Mesendoderm (in vitro differentiated cells): ENCODE measurements around the gene HSBP1.

Source experiments
- DNase-seq: peaks from one replicate; pipeline ENCODE4 v3.0.0; 2013
- H2AK5ac ChIP-seq: 2 replicates; pipeline ENCODE4 v1.6.1; 2013; ENCODE audit warnings: low read length, inconsistent platforms
- H2BK120ac ChIP-seq: 2 replicates; pipeline ENCODE4 v1.6.1; 2013; ENCODE audit warnings: low read depth, mild to moderate bottlenecking, low read length, moderate library complexity, mixed read lengths
- H2BK15ac ChIP-seq: replicated peaks from 2 replicates; pipeline ENCODE4 v1.6.1; 2013; ENCODE audit warnings: low read depth, mild to moderate bottlenecking, moderate library complexity
- H2BK5ac ChIP-seq: 2 replicates; pipeline ENCODE4 v1.6.1; 2013; ENCODE audit warnings: low read length, inconsistent platforms
- H3K18ac ChIP-seq: 2 replicates; pipeline ENCODE4 v1.6.1; 2013; ENCODE audit warnings: mild to moderate bottlenecking, low read length, mixed read lengths
- H3K23ac ChIP-seq: one replicate; pipeline ENCODE4 v1.6.1; 2013; ENCODE audit warnings: low read length
- H3K27ac ChIP-seq: 2 replicates; pipeline ENCODE4 v1.5.1; 2013; ENCODE audit warnings: low read depth, mild to moderate bottlenecking, inconsistent platforms, low read length, moderate library complexity
- H3K27me3 ChIP-seq: 2 replicates; pipeline ENCODE4 v1.6.1; 2013; ENCODE audit warnings: low read length, control low read depth, mild to moderate bottlenecking, inconsistent platforms; ENCODE audit not compliant: insufficient read depth, poor library complexity
- H3K36me3 ChIP-seq: 2 replicates; pipeline ENCODE4 v1.6.1; 2013; ENCODE audit warnings: low read length, inconsistent platforms; ENCODE audit not compliant: control insufficient read depth, insufficient read depth
- H3K4ac ChIP-seq: one replicate; pipeline ENCODE4 v1.6.1; 2013; ENCODE audit warnings: low read depth, mild to moderate bottlenecking, low read length, moderate library complexity
- H3K4me1 ChIP-seq: 2 replicates; pipeline ENCODE4 v1.6.1; 2013; ENCODE audit warnings: low read depth, low read length, inconsistent platforms; ENCODE audit not compliant: control insufficient read depth
- H3K4me2 ChIP-seq: 2 replicates; pipeline ENCODE4 v1.6.1; 2013; ENCODE audit warnings: low read length
- H3K4me3 ChIP-seq: 2 replicates; pipeline ENCODE4 v1.5.1; 2013; ENCODE audit warnings: mild to moderate bottlenecking, low read length
- H3K56ac ChIP-seq: one replicate; pipeline ENCODE4 v1.6.1; 2013; ENCODE audit warnings: low read length
- H3K79me1 ChIP-seq: 2 replicates; pipeline ENCODE4 v1.6.1; 2013; ENCODE audit warnings: low read length, inconsistent platforms
- H3K79me2 ChIP-seq: 2 replicates; pipeline ENCODE4 v1.6.1; 2013; ENCODE audit warnings: mild to moderate bottlenecking, low read length; ENCODE audit not compliant: control insufficient read depth, insufficient read depth
- H3K9ac ChIP-seq: 2 replicates; pipeline ENCODE4 v1.6.1; 2013; ENCODE audit warnings: low read length, inconsistent platforms
- H4K5ac ChIP-seq: one replicate; pipeline ENCODE4 v1.6.1; 2013; ENCODE audit warnings: low read length
- H4K8ac ChIP-seq: one replicate; pipeline ENCODE4 v1.6.1; 2013; ENCODE audit warnings: low read depth, mild to moderate bottlenecking, control low read depth, low read length, moderate library complexity
- WGBS: extraction: QIAGEN DNeasy Blood & Tissue Kit; methylation state at CpG from one replicate; pipeline ENCODE4 v1.1.7; 2013; ENCODE audit warnings: low lambda C conversion rate, missing lambda C conversion rate; ENCODE audit not compliant: insufficient coverage; ENCODE audit errors: extremely low coverage; 5-methylcytosine and 5-hydroxymethylcytosine counted together

The HSBP1 gene

DNA sequence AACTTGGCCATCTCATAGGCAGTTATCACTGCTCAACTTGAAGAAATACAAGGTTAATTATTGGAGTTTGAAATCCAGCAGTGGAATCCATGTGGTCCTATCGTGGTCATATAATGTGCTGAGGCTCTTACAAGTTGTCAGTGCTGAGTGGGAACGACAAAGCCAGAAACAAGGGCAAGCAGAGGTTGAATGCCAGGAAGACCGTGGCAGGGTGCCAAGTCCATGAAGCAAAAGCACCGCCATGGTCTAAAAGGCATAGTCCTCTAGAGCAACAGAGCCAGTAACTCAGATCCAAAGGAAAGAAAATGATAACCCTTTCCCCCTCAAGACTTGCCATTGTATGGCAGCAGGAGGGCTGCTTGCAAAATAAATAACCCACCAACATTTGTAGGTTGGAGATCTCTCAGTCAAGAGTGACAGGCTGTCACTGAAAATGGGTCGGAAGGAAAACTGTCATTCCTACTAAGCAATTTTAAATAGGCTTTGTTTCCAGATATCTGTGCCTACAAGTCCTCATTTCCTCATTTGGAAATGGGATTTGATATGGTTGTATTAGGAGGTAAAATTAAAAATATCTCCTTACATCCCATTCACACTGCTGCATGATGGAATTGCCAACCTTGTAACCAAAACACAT lies 36.4 kb upstream of the HSBP1 start:
- H3K56ac ChIP-seq = no peak overlapping the region
- H3K4me2 ChIP-seq = no peak overlapping the region
- no peak overlapping the region for H2BK5ac ChIP-seq
- H4K8ac ChIP-seq = no peak overlapping the region
- no peak overlapping the region for H2AK5ac ChIP-seq
- no peak overlapping the region for H2BK120ac ChIP-seq
- no peaks in the 10 kb centered on the region for H3K27me3 ChIP-seq
- peaks cover 16% of the 10 kb centered on the region for H3K4me1 ChIP-seq
- H3K9ac ChIP-seq = no peak overlapping the region
- H2BK15ac ChIP-seq = no peak overlapping the region
- no CpG with 5 or more reads among the region's 5 CpGs for WGBS
- H3K36me3 ChIP-seq = no peaks in the 10 kb centered on the region
- H3K27ac ChIP-seq = no peak overlapping the region
- H3K4ac ChIP-seq = no peak overlapping the region
- no peak overlapping the region for H3K18ac ChIP-seq
- H3K4me3 ChIP-seq = no peak overlapping the region
- H4K5ac ChIP-seq = no peak overlapping the region
- H3K79me1 ChIP-seq = no peaks in the 10 kb centered on the region
- no peaks in the 10 kb centered on the region for H3K79me2 ChIP-seq
- H3K23ac ChIP-seq = no peak overlapping the region
- DNase-seq = no peak

DNA sequence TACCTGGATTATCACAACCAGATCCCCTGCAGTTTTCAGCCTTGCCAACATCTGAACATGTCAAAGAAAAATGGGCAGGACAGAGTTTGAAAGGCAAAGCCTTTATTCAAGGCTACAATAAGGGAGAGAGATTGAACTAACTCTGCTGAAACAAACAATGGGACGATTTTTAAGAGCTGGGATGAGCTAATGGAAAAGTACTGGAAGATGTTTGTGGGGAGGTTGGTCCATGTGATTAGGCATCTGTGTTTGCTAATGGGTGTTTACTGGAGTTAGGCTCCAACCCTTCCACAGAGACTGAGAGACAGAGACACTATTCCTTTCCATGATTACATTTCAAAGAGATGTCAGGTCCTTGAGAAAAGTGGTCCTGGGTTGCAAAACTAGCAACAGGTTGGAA lies 35.0 kb upstream of the HSBP1 start:
- no peaks in the 10 kb centered on the region for H3K27me3 ChIP-seq
- no peak overlapping the region for H4K5ac ChIP-seq

DNA sequence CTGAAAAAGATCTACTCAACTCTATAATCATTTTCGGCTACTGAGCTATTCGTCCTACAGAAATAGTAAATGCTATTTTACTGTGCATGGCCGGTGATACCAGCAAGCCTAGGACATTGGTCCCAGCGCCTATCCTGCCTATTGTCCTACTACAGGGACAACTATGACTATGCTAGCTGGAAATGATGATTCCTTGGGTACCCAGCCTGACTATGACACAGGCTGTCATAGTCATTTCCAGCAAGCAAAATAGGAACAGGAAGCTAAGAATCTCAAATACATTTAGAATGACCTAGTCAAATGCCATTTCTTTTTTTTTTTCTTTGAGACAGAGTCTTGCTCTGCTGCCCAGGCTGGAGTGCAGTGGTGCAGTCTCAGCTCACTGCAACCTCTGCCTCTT lies 33.7 kb upstream of the HSBP1 start:
- Histone ChIP-seq H3K27me3 (no peaks in the 10 kb centered on the region), H3K36me3 (no peaks in the 10 kb centered on the region), H3K4me3 (no peak overlapping the region), H3K79me2 (no peaks in the 10 kb centered on the region), H2BK5ac (no peak overlapping the region), H3K4me1 (peaks cover 15% of the 10 kb centered on the region), H3K23ac (no peak overlapping the region), H3K18ac (no peak overlapping the region), H3K79me1 (no peaks in the 10 kb centered on the region), H3K4ac (no peak overlapping the region), H3K4me2 (no peak overlapping the region), H2AK5ac (no peak overlapping the region), H4K5ac (no peak overlapping the region), H2BK15ac (no peak overlapping the region), H3K56ac (no peak overlapping the region), H3K27ac (no peak overlapping the region), H4K8ac (no peak overlapping the region), H2BK120ac (no peak overlapping the region), H3K9ac (no peak overlapping the region)
- WGBS = no CpG with 5 or more reads among the region's 4 CpGs
- DNase-seq = no peak

More for the DNA sequence above, 35.0 kb upstream of the HSBP1 start:
- no CpG with 5 or more reads among the region's 1 CpG for WGBS
- Histone ChIP-seq H3K4me1 (peaks cover 16% of the 10 kb centered on the region), H3K4me2 (no peak overlapping the region), H2BK120ac (no peak overlapping the region), H3K4me3 (no peak overlapping the region), H2AK5ac (no peak overlapping the region), H3K56ac (peak overlapping the region; percentile 22), H3K79me1 (no peaks in the 10 kb centered on the region), H2BK15ac (no peak overlapping the region), H3K4ac (no peak overlapping the region), H3K23ac (no peak overlapping the region), H2BK5ac (no peak overlapping the region), H3K9ac (no peak overlapping the region), H4K8ac (no peak overlapping the region), H3K27ac (no peak overlapping the region), H3K36me3 (no peaks in the 10 kb centered on the region), H3K18ac (no peak overlapping the region), H3K79me2 (no peaks in the 10 kb centered on the region)
- peak; percentile 28 for DNase-seq

DNA sequence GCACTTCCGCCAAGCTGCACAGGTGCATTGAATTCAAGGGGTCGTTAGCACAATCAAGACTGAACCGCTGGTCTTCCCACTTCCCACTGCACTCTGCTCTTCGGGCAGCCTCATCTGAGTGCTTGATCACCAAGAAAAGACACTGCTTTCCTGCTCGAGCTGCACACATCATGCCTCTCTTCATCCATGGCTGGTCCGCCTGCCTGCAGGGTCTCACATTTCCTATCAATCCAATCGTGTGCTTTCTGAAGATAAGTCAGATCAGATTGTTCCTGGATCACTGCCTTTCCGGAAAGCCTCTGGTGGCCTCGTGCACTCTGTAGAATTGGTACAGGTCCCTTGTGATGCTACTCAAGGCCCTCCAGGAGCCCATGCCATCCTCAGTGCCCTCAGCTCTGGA lies 30.8 kb upstream of the HSBP1 start:
- H3K4me2 ChIP-seq = no peak overlapping the region
- no CpG with 5 or more reads among the region's 9 CpGs for WGBS

DNA sequence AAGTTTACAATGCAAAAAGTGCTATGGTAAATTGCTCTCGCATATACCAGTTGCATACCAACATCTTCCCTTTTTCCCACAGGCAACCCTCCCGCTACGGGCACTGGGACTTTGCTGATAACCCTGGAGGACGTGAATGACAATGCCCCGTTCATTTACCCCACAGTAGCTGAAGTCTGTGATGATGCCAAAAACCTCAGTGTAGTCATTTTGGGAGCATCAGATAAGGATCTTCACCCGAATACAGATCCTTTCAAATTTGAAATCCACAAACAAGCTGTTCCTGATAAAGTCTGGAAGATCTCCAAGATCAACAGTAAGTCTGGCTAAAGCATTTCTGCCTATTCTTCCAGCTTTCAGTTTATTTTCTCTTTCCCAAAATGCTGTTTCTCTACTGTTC lies 27.9 kb upstream of the HSBP1 start:
- WGBS = no CpG with 5 or more reads among the region's 6 CpGs
- Histone ChIP-seq H4K5ac (no peak overlapping the region), H3K4me1 (no peaks in the 10 kb centered on the region), H3K27ac (no peak overlapping the region), H3K36me3 (no peaks in the 10 kb centered on the region), H3K4me3 (no peak overlapping the region), H3K18ac (no peak overlapping the region), H3K56ac (no peak overlapping the region), H3K79me1 (no peaks in the 10 kb centered on the region), H2AK5ac (no peak overlapping the region), H3K79me2 (no peaks in the 10 kb centered on the region), H4K8ac (no peak overlapping the region), H3K4ac (no peak overlapping the region), H3K9ac (no peak overlapping the region), H3K23ac (no peak overlapping the region), H2BK15ac (no peak overlapping the region), H3K4me2 (no peak overlapping the region), H2BK5ac (no peak overlapping the region), H3K27me3 (no peaks in the 10 kb centered on the region), H2BK120ac (no peak overlapping the region)
- no peak for DNase-seq

More for the DNA sequence above, 30.8 kb upstream of the HSBP1 start:
- no peak overlapping the region for H2BK15ac ChIP-seq
- no peak overlapping the region for H4K8ac ChIP-seq
- H3K36me3 ChIP-seq = no peaks in the 10 kb centered on the region
- no peaks in the 10 kb centered on the region for H3K27me3 ChIP-seq
- no peak overlapping the region for H3K4ac ChIP-seq
- H3K4me3 ChIP-seq = no peak overlapping the region
- no peaks in the 10 kb centered on the region for H3K79me2 ChIP-seq
- no peak overlapping the region for H3K9ac ChIP-seq
- no peak overlapping the region for H3K27ac ChIP-seq
- no peak overlapping the region for H2BK5ac ChIP-seq
- peaks cover 4% of the 10 kb centered on the region for H3K4me1 ChIP-seq
- no peak overlapping the region for H2BK120ac ChIP-seq
- H2AK5ac ChIP-seq = no peak overlapping the region
- DNase-seq = no peak
- H3K56ac ChIP-seq = no peak overlapping the region
- H3K23ac ChIP-seq = no peak overlapping the region
- H3K18ac ChIP-seq = no peak overlapping the region
- H4K5ac ChIP-seq = no peak overlapping the region
- no peaks in the 10 kb centered on the region for H3K79me1 ChIP-seq

DNA sequence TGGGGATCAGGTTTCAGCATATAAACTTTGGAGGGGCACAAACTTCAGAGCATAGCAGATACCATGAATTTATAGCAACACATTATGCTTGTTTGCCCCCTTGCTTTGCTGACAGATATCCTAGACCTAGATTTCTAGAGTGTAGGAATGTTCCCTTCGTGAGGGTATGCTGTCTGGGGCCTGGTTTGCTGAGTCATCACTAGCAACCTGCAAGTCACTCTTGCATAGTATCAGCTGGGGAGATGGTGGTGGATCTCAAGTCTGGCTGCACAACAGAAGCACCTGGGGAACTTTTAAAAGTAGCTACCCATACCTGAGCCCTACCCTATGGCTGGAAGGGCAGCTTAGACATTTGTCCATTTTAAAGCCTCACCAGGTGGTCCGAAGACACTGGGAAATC lies 22.3 kb upstream of the HSBP1 start:
- H3K4ac ChIP-seq = no peak overlapping the region
- no peak overlapping the region for H3K4me3 ChIP-seq
- H3K79me1 ChIP-seq = no peaks in the 10 kb centered on the region
- no peaks in the 10 kb centered on the region for H3K27me3 ChIP-seq
- H3K4me2 ChIP-seq = no peak overlapping the region
- H3K56ac ChIP-seq = no peak overlapping the region
- no peaks in the 10 kb centered on the region for H3K79me2 ChIP-seq
- no peak overlapping the region for H3K23ac ChIP-seq
- H3K18ac ChIP-seq = peak overlapping the region; percentile 22
- H3K27ac ChIP-seq = no peak overlapping the region
- no peak overlapping the region for H2BK120ac ChIP-seq
- no peak overlapping the region for H3K9ac ChIP-seq
- H3K4me1 ChIP-seq = no peaks in the 10 kb centered on the region
- no peak overlapping the region for H2BK5ac ChIP-seq
- WGBS = no CpG with 5 or more reads among the region's 2 CpGs
- H4K8ac ChIP-seq = no peak overlapping the region
- no peak overlapping the region for H2AK5ac ChIP-seq
- H2BK15ac ChIP-seq = no peak overlapping the region
- no peak overlapping the region for H4K5ac ChIP-seq
- H3K36me3 ChIP-seq = no peaks in the 10 kb centered on the region
- peak; percentile 55 for DNase-seq
